HG03354 (cell line): ENCODE results near the gene C11orf68.
A peak's percentile ranks its signal among the peaks of the same experiment; 100 is the strongest.

ENCODE experiments used
- ATAC-seq: cut with Tn5 transposase; IDR thresholded peaks from one replicate; pipeline ENCODE4 v1.9.1; 2021; ENCODE audit warnings: mild to moderate bottlenecking; ENCODE audit not compliant: unreplicated experiment, poor library complexity, severe bottlenecking

Gene C11orf68

GRCh38 chr11:65880844-65881421, 37.9 kb downstream of the C11orf68 start:
- no peak for ATAC-seq

- no peak for ATAC-seq
Observed at GRCh38 chr11:65880027-65880426, 38.8 kb downstream of the C11orf68 start.

- ATAC-seq, result no peak
Observed at GRCh38 chr11:65879617-65880016, 39.2 kb downstream of the C11orf68 start, which contains the start of gene CTSW. Gene CTSW, plus strand, starts transcription at chr11:65879837. Its CDS starts 18 bp downstream, at chr11:65879855.

- peak; percentile 80 for ATAC-seq
Observed at GRCh38 chr11:65873318-65874156, 45.3 kb downstream of the C11orf68 start.

DNA sequence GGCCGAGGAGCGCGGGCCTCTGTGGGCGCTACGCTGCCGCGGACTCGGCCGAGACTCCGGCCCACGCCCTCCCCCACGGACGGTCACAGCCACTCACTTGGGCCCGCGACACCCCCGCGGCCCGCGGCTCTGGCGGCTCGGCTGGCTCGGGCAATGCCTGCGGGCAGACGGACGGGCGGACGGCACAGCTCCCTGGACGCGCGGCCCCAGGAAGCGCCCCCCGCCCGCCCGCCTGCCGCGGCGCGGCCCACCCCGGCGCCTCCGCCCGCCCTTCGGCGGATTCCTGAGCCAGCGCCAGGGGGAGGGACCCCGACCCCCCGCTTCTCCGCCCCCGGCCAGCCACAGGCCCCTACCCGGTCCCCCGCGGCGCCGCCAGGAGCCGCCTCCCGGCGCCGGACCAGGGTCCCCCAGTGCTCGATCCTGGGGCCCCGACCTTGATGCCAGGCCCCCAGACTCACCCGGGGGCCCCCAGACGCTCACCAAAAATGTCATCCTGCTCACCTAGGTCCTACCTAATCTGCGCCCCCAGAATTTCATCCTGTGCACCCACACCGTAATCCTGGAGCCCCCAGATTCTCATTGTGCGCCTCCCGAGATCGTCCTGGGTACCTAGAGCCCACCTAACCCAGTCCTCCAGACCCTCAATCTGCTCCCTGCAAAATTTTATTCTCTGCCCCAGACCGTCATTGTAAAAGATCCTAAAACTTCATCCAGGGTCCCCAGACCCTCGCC, 46.1 kb downstream of the C11orf68 start, which contains the start of gene EFEMP2:
TSS of gene EFEMP2 (minus strand) at position 215 of the 732 bp plus-strand sequence. CDS start 446 bp downstream, outside the sequence.
- no peak for ATAC-seq

- no peak for ATAC-seq
Observed at GRCh38 chr11:65871811-65872548, 46.9 kb downstream of the C11orf68 start.

GRCh38 chr11:65870706-65871681, 47.9 kb downstream of the C11orf68 start:
- ATAC-seq, result no peak

- no peak for ATAC-seq
Observed at GRCh38 chr11:65870307-65870658, 48.6 kb downstream of the C11orf68 start.

GRCh38 chr11:65869643-65870306, 49.1 kb downstream of the C11orf68 start:
- ATAC-seq, result no peak

DNA sequence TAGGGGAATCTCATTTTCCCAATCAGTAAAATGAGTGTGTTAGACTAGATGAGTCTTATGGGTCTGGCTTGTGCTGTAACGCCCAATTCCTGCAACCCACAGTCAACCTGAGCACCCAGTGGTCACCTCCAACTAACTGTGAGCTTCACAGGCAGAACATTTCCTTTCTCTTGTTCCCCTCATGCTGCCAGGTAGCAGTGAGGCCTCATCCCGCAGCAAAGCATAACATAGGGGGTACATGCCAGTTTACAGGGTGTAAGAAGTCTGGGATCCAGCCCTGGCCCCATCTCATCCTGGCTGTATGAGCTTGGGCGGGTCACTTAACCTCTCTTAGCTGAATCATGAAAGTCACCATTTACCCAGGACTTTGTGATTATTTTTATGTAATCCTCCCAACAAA, 50.0 kb downstream of the C11orf68 start:
- ATAC-seq, result no peak

GRCh38 chr11:65868076-65868667, 50.7 kb downstream of the C11orf68 start:
- ATAC-seq, result no peak

- no peak for ATAC-seq
Observed at GRCh38 chr11:65867284-65868071, 51.4 kb downstream of the C11orf68 start.
